ENCODE data around the gene ITPK1.

Gene ITPK1

DNA sequence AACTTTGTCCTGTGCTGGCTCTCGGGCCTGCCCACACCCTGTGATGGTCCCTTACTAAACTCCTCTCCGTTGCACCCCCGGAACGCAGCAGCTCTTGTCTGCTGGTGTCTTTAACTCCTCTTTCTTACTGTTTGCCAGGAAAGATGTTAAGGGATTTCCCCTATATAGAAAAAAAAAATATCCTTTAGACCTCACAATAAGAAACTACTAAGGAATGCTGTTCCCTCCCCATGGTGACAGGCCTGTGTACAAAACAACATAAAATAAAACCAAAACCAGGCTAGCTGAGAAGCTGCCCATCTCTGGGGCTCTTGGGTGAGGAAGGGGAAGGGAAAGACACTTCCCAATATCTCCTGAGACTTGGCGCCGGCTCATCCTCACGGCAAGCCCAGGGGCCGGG lies 97.4 kb downstream of the ITPK1 start:
- no peak for TF ChIP-seq ZBTB7A (IDR thresholded peaks at IDR 0.05; ENCODE audit: low read depth)

DNA sequence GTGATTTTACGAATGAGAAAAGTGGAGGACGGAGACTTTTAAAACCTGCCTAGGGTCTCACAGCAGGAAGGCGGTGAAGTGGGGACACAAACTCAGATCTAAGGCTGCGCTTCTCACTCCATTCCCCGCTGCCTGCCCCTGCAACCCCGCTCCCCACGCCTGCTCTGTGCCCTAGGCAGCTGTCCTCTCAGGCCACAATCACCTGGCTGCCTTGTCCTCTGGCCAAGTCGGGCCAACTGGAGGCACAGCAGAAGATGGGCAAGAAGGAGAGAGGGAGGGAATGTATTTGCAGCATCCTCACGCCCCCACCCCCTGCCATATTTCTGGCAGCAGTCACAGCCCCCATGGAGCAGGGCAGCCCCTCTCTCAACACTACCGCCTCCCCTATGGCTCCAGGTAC lies 97.8 kb downstream of the ITPK1 start:
- TF ChIP-seq, protein P1, sequence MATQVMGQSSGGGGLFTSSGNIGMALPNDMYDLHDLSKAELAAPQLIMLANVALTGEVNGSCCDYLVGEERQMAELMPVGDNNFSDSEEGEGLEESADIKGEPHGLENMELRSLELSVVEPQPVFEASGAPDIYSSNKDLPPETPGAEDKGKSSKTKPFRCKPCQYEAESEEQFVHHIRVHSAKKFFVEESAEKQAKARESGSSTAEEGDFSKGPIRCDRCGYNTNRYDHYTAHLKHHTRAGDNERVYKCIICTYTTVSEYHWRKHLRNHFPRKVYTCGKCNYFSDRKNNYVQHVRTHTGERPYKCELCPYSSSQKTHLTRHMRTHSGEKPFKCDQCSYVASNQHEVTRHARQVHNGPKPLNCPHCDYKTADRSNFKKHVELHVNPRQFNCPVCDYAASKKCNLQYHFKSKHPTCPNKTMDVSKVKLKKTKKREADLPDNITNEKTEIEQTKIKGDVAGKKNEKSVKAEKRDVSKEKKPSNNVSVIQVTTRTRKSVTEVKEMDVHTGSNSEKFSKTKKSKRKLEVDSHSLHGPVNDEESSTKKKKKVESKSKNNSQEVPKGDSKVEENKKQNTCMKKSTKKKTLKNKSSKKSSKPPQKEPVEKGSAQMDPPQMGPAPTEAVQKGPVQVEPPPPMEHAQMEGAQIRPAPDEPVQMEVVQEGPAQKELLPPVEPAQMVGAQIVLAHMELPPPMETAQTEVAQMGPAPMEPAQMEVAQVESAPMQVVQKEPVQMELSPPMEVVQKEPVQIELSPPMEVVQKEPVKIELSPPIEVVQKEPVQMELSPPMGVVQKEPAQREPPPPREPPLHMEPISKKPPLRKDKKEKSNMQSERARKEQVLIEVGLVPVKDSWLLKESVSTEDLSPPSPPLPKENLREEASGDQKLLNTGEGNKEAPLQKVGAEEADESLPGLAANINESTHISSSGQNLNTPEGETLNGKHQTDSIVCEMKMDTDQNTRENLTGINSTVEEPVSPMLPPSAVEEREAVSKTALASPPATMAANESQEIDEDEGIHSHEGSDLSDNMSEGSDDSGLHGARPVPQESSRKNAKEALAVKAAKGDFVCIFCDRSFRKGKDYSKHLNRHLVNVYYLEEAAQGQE (IDR thresholded peaks at IDR 0.05; ENCODE audit: low read depth), result no peak
- TF ChIP-seq FOXM1 (IDR thresholded peaks at IDR 0.05; ENCODE audit: borderline replicate concordance, low read depth) (no peak), RAD21 (IDR thresholded peaks at IDR 0.05; ENCODE audit: low read depth) (no peak), CEBPB (IDR thresholded peaks at IDR 0.05) (no peak), EP300 (IDR thresholded peaks at IDR 0.05; ENCODE audit: borderline replicate concordance) (no peak), TEAD4 (IDR thresholded peaks at IDR 0.05) (no peak)
- TF ChIP-seq, protein P2, sequence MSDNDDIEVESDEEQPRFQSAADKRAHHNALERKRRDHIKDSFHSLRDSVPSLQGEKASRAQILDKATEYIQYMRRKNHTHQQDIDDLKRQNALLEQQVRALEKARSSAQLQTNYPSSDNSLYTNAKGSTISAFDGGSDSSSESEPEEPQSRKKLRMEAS (IDR thresholded peaks at IDR 0.05), result no peak
- TF ChIP-seq, protein P3, sequence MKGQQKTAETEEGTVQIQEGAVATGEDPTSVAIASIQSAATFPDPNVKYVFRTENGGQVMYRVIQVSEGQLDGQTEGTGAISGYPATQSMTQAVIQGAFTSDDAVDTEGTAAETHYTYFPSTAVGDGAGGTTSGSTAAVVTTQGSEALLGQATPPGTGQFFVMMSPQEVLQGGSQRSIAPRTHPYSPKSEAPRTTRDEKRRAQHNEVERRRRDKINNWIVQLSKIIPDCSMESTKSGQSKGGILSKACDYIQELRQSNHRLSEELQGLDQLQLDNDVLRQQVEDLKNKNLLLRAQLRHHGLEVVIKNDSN (IDR thresholded peaks at IDR 0.05), result no peak

DNA sequence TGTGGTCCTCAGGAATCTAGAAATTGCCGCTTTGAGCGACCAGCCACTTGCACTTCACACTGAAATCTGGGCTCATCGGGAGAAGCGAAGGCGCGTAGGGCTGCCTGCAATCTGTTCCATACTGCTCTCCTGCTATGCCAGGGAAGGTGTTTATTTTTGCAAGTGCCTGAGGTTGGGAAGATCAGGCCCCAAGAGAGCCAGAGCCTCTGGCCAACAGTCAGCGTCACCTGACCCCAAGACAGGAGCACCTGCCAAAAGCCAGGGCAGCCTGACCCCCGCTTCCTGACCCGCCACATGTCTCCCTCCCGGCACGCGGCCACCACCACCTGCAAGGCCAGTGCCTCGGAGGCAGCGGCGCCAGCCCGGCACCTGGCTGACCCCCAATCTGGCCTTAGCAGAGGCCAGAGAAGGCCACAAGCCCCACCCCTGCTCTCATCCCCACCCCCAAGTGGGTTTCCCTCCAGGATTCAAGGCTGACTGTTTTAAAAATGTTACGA lies 98.4 kb downstream of the ITPK1 start:
- TF ChIP-seq TAF1 (IDR thresholded peaks at IDR 0.05; ENCODE audit: low read depth) (no peak), NFIC (IDR thresholded peaks at IDR 0.05) (no peak), TCF12 (IDR thresholded peaks at IDR 0.05; ENCODE audit: low read depth) (no peak), EP300 (IDR thresholded peaks at IDR 0.05; ENCODE audit: borderline replicate concordance) (0 out of 2 replicates have a peak, but pooled peaks have one; percentile 13), CREB1 (IDR thresholded peaks at IDR 0.05; ENCODE audit: low read depth) (no peak), EGR1 (IDR thresholded peaks at IDR 0.05) (no peak), TEAD4 (IDR thresholded peaks at IDR 0.05) (no peak), RAD21 (IDR thresholded peaks at IDR 0.05; ENCODE audit: low read depth) (no peak), YY1 (IDR thresholded peaks at IDR 0.05; ENCODE audit: low read depth) (no peak), FOXM1 (IDR thresholded peaks at IDR 0.05; ENCODE audit: borderline replicate concordance, low read depth) (no peak), ZBTB7A (IDR thresholded peaks at IDR 0.05; ENCODE audit: low read depth) (no peak), CEBPB (IDR thresholded peaks at IDR 0.05) (no peak)
- TF ChIP-seq, protein P3 (IDR thresholded peaks at IDR 0.05), result 0 out of 2 replicates have a peak, but pooled peaks have one; percentile 26
- TF ChIP-seq, protein P1 (IDR thresholded peaks at IDR 0.05; ENCODE audit: low read depth), result no peak
- TF ChIP-seq, protein P2 (IDR thresholded peaks at IDR 0.05), result 0 out of 2 replicates have a peak, but pooled peaks have one; percentile 20

DNA sequence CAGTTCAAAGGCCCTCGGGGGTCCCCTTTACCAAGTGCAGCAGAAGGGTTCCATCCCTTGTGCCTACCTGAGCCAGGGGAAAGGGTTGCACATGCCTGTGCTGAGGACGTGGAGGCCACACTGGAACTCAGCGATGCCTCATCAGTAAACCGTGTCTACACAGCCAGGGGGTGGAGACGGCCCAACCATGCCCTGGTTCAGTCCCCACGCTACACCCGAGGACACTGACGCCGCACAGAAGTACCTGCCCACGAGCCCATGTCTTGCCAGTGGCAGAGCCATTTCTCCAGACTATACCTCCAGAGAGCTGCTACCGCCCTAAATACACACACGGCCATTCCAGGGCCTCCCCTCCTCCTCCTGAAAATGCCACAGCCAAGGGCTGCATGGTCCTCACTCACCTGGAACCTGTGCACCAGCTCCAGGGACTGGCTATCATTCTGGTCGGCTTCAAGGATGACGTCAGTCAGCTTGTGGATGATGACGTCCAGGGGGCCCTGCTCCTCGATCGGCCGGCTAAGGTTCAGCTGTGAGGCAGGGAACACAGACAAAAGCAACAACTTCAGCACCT lies 99.4 kb downstream of the ITPK1 start:
- TF ChIP-seq CREB1 (IDR thresholded peaks at IDR 0.05; ENCODE audit: low read depth) (no peak), EGR1 (IDR thresholded peaks at IDR 0.05) (no peak), TCF12 (IDR thresholded peaks at IDR 0.05; ENCODE audit: low read depth) (no peak), FOXM1 (IDR thresholded peaks at IDR 0.05; ENCODE audit: borderline replicate concordance, low read depth) (no peak), CEBPB (IDR thresholded peaks at IDR 0.05) (no peak), EP300 (IDR thresholded peaks at IDR 0.05; ENCODE audit: borderline replicate concordance) (no peak), NFIC (IDR thresholded peaks at IDR 0.05) (no peak), YY1 (IDR thresholded peaks at IDR 0.05; ENCODE audit: low read depth) (no peak), TEAD4 (IDR thresholded peaks at IDR 0.05) (no peak), TAF1 (IDR thresholded peaks at IDR 0.05; ENCODE audit: low read depth) (no peak), RAD21 (IDR thresholded peaks at IDR 0.05; ENCODE audit: low read depth) (no peak), ZBTB7A (IDR thresholded peaks at IDR 0.05; ENCODE audit: low read depth) (no peak)
- TF ChIP-seq, protein P2 (IDR thresholded peaks at IDR 0.05), result no peak
- TF ChIP-seq, protein P1 (IDR thresholded peaks at IDR 0.05; ENCODE audit: low read depth), result no peak
- TF ChIP-seq, protein P3 (IDR thresholded peaks at IDR 0.05), result no peak

Data from Ishikawa (cell line).